Measurements from ENCODE around the gene CHD9. TPM values are rescaled to one million over a fixed set of nuclear protein-coding genes. Genes with fewer than 3 reads are reported as not detected.
A peak's percentile ranks its signal among the peaks of the same experiment; 100 is the strongest.
"Not testable (repeated sequence)": the region's sequence is repeated elsewhere in the genome, so short reads cannot be mapped to it uniquely, and the experiment has no call there.

CHD9 gene
- total RNA-seq, 2 donors from 2014 or later, result 29.2 to 38.1 TPM

DNA sequence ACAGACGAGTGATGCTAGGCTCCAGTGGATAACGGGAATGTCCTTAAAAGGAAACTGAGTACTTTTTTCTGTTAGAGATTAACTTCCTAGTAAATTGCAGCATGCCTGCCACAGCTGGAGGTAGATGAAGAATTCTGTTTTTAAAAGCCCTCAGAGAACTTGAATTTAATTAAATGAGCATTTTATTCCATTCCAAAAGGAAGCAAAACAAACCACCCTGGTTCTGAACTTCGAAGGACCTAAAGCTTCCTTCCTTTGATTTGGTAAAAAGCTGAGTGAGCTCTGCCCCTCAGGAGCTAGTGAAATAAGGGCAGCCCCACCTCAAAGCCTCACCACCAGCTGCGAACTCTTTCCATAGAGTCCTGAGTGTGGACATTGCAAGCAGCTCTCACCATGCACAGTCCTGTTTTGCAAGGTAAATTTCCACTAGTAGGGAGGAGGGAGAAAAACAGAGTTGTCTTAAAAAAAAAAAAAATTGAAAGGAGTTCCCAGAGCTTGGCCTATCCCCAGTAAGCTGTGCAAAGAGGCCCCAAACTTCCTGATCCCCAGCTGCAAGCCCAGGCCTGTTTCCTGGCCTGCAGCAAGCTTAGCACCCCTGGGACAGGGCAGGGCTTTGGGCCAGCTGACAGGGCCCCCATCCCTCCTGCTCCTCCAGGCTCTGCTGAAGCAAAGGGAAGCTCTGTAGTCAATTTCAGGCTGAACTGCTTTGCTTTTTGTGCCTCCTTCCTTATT lies 13.3 kb upstream of the CHD9 start:
- no peaks in the 10 kb centered on the region for H3K36me3 Mint-ChIP-seq

DNA sequence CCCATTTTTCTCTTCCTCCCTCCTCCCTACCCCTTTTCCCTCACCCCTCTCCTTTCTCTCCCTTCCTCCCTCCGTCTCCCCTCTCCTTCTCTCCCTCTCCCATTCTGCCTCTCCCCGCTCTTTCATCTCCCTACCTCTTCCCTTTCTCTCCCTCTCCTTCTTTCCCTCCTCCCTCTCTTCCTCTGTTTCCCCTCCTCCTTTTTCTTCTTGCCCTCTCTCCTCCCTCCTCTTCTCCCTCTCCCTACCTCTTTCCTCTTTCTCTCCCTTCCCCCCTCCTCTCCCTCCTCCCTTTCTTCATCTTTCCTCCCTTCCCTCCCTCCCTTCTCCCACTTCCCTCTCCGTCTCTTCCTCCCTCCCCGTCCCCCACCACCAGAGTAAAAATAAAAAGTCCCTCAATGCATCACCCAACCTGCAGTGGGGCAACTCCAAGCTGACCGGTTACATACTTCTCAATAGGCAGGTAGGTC lies 12.5 kb upstream of the CHD9 start:
- Mint-ChIP-seq H3K4me3 (no peak overlapping the region), H3K4me1 (ENCODE audit: low read depth in 2 of 2) (no peaks in the 10 kb centered on the region), H3K27me3 (peaks cover 16 to 30% of the 10 kb centered on the region in 2 donors), H3K9me3 (no peaks in the 10 kb centered on the region), H3K36me3 (no peaks in the 10 kb centered on the region), H3K27ac (no peak overlapping the region)
- ATAC-seq (no peak), DNase-seq (ENCODE audit: low spot score) (no peak)

More for the DNA sequence above, 13.3 kb upstream of the CHD9 start:
- Mint-ChIP-seq H3K27ac (no peak overlapping the region), H3K4me1 (ENCODE audit: low read depth in 2 of 2) (no peaks in the 10 kb centered on the region), H3K9me3 (no peaks in the 10 kb centered on the region), H3K27me3 (peaks cover 16 to 30% of the 10 kb centered on the region in 2 donors), H3K4me3 (no peak overlapping the region)
- no peak for DNase-seq (ENCODE audit: low spot score)
- no peak for ATAC-seq

DNA sequence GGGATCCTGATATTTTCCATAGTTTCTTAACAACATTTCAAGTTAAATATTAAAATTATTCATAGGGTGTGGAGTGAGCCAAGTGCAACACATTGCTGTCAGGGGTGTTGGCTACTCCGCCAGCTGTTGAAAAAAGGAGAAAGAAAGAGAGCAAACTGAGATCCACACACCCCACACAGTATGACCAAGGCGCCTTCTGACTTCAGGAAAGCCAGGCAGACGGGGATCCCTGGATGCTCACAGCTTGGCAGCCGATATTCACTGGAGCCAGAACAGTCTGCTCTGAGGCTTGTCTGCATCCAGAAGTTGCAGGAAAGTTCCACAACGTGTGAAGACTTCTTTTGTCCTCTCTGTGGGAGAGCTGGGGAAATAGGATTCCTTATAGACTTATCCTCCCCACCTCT lies 11.4 kb upstream of the CHD9 start:
- H3K9me3 Mint-ChIP-seq, result no peaks in the 10 kb centered on the region
- no peak overlapping the region for H3K4me3 Mint-ChIP-seq
- ATAC-seq (no peak), DNase-seq (ENCODE audit: low spot score) (no peak)
- no peak overlapping the region for H3K27ac Mint-ChIP-seq
- no peaks in the 10 kb centered on the region for H3K4me1 Mint-ChIP-seq (ENCODE audit: low read depth in 2 of 2)
- peaks cover 18 to 30% of the 10 kb centered on the region in 2 donors for H3K27me3 Mint-ChIP-seq
- no peaks in the 10 kb centered on the region for H3K36me3 Mint-ChIP-seq

- Mint-ChIP-seq H3K27ac (no peak overlapping the region), H3K36me3 (no peaks in the 10 kb centered on the region), H3K4me1 (ENCODE audit: low read depth in 2 of 2) (no peaks in the 10 kb centered on the region), H3K9me3 (no peaks in the 10 kb centered on the region), H3K27me3 (peaks cover 15 to 30% of the 10 kb centered on the region in 2 donors), H3K4me3 (no peak overlapping the region)
- DNase-seq (ENCODE audit: low spot score) (no peak), ATAC-seq (no peak)
Observed at GRCh38 chr16:53043986-53044601, 10.7 kb upstream of the CHD9 start.

DNA sequence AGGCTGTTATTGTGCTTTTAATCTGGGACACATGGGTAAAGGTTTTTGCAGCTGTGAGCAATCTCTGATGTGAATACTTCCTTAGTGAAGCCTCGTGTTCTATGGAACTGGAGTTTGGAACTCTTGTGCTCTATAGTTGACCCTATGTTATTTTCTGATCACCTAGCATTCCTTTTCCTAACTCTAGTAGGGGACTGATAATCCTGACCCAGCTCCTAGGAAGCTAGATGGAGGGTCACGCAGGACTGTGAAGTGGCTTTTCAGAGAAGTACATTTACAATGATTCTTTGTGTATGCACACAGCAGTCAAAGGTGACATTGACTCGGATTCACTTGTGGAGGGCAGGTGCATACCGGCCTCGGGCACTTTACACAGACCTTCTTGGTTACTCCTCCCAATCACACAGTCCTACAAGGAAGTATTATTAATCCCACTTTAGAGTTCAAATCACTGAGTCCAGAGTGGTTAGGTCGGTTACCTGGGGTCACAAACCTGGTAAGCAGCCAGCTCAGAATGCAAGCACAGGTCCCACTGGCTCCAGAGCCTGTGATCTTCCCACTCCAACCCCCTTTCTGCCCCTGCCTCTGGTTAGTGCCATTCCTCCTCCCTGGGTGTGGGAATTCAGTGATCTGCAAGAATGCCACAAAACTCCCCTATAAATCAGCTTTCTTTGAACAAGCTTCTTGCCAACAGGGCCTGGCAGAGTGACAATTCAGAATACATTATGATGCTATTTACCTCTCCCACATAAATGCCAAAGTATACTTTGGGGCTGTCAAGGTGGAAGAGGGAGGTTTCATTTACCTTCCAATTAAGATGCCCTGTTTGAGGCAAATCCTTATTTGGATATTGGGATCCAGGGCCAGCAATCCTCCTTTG lies 9.2 kb upstream of the CHD9 start:
- Mint-ChIP-seq H3K4me3 (no peak overlapping the region), H3K27me3 (peaks cover 14 to 26% of the 10 kb centered on the region in 2 donors), H3K27ac (no peak overlapping the region), H3K4me1 (ENCODE audit: low read depth in 2 of 2) (no peaks in the 10 kb centered on the region), H3K9me3 (no peaks in the 10 kb centered on the region), H3K36me3 (no peaks in the 10 kb centered on the region)
- no peak for DNase-seq (ENCODE audit: low spot score)
- no peak for ATAC-seq

GRCh38 chr16:53047515-53047914 lies 7.3 kb upstream of the CHD9 start:
- H3K27ac Mint-ChIP-seq; H3K4me1 Mint-ChIP-seq (ENCODE audit: low read depth in 2 of 2); DNase-seq (ENCODE audit: low spot score); H3K36me3 Mint-ChIP-seq; H3K4me3 Mint-ChIP-seq; H3K9me3 Mint-ChIP-seq; ATAC-seq: not testable (repeated sequence)
- H3K27me3 Mint-ChIP-seq, result peaks cover 10 to 20% of the 10 kb centered on the region in 2 donors

- no peak overlapping the region for H3K27ac Mint-ChIP-seq
- no peak for ATAC-seq
- no peak for DNase-seq (ENCODE audit: low spot score)
- H3K36me3 Mint-ChIP-seq, result no peaks in the 10 kb centered on the region
- H3K9me3 Mint-ChIP-seq, result no peaks in the 10 kb centered on the region
- H3K27me3 Mint-ChIP-seq, result peaks cover 9 to 13% of the 10 kb centered on the region in 2 donors
- no peak overlapping the region for H3K4me3 Mint-ChIP-seq
- peaks cover 6 to 8% of the 10 kb centered on the region in 2 donors for H3K4me1 Mint-ChIP-seq (ENCODE audit: low read depth in 2 of 2)
Observed at GRCh38 chr16:53048139-53048915, 6.5 kb upstream of the CHD9 start.

GRCh38 chr16:53051255-53051654 lies 3.5 kb upstream of the CHD9 start:
- DNase-seq (ENCODE audit: low spot score); H3K27ac Mint-ChIP-seq; H3K4me3 Mint-ChIP-seq; H3K27me3 Mint-ChIP-seq; H3K36me3 Mint-ChIP-seq; ATAC-seq; H3K9me3 Mint-ChIP-seq: not testable (repeated sequence)
- H3K4me1 Mint-ChIP-seq (ENCODE audit: low read depth in 2 of 2), result peaks cover 15 to 23% of the 10 kb centered on the region in 2 donors

GRCh38 chr16:53052519-53053501 lies 2.0 kb upstream of the CHD9 start, which contains the start of gene CHD9NB:
Gene CHD9NB, minus strand, starts transcription at chr16:53052897. Its CDS starts 8,739 bp downstream, at chr16:53044158.
- Mint-ChIP-seq H3K4me3 (peak within 1 kb of the TSS; percentile 30), H3K36me3 (no peaks in the 10 kb centered on the region), H3K27ac (peak within 1 kb of the TSS; percentile 33 to 61), H3K9me3 (no peaks in the 10 kb centered on the region), H3K27me3 (peaks cover 0 to 3% of the 10 kb centered on the region in 2 donors), H3K4me1 (ENCODE audit: low read depth in 2 of 2) (peaks cover 17 to 26% of the 10 kb centered on the region in 2 donors)
- ATAC-seq (peak; percentile 34 to 41), DNase-seq (ENCODE audit: low spot score) (no peak)

DNA sequence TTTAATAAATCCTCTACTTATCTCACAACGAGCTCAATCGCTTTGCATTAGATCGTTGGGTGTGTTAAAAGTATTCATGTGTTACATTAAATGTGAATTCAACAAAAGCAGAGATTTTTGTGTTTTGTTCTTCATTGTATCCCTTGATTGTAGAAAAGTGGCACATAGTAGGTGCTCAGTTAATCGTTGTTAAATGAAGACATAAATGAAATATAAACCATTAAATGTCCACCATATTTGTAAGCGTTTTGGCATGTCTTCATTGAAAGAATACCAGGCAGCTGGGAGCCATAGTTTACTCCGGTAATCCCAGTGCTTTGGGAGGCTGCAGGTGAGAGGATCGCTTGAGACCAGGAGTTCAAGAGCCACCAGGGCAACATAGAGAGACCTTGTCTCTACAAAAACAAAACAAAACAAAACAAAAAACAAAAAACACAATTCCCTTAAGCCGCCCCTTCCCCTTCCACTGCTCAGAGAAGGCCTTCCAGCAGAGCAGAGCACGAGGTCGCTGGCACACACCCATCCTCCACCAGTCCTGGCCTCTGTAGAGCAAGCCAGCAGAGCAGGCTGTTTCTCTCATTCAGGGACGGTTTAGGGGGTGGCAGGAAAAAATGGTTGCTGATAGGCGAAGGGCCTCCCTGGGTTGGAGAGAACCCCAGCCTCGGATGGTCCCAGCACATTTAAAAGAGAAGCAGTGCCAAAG lies 673 bp upstream of the CHD9 start:
- Mint-ChIP-seq H3K36me3 (no peaks in the 10 kb centered on the region), H3K27ac (peak overlapping the region; percentile 75 to 83), H3K4me3 (peak overlapping the region; percentile 99), H3K4me1 (ENCODE audit: low read depth in 2 of 2) (peaks cover 28 to 38% of the 10 kb centered on the region in 2 donors), H3K9me3 (no peaks in the 10 kb centered on the region), H3K27me3 (peaks cover 0 to 3% of the 10 kb centered on the region in 2 donors)
- ATAC-seq (peak; percentile 1 to 45), DNase-seq (ENCODE audit: low spot score) (no peak)

DNA sequence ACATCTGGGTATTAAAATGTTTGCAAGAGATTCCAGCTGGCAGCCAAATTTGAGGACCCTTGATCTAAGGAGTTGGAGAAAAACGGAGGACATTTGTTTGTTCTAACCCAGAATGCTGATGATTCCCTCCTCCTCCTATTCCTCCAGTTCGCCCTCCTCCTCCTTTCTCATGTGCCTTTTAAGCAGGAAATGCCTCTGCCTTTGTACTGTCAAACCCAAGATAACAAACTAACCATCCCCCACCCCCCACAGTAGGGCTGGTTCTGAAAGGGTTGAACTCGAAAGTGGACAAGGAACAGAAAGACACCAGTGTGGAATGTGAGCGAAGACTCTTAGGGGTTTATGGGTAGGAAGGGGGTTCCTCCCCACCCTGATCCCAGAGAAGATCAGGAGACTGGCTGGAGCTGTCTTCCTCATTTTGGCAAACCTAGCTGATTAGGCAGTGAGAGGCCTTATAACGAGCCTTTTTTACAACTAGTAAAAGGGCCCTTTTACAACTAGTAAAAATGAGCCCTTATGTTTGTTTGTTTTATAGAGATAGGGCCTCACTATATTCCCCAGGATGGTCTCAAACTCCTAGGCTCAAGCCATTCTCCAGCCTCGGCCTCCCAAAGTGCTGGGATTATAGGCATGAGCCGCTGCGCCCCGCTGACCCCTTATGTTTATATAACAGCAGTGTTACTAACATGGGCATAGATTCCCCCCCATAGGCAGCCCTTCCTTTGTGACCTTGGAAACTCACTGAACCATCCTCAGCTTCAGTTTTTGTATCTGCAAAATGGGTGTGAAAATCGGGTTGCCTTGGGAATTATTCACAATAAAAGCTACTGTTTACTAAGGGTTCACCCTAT lies 975 bp downstream of the CHD9 start:
- Mint-ChIP-seq H3K27me3 (peaks cover 0 to 3% of the 10 kb centered on the region in 2 donors), H3K4me1 (ENCODE audit: low read depth in 2 of 2) (peaks cover 28 to 40% of the 10 kb centered on the region in 2 donors), H3K27ac (peak overlapping the region; percentile 83 to 86), H3K36me3 (no peaks in the 10 kb centered on the region), H3K4me3 (peak overlapping the region; percentile 99), H3K9me3 (no peaks in the 10 kb centered on the region)
- no peak for DNase-seq (ENCODE audit: low spot score)
- ATAC-seq, result no peak
